ENCODE measurements around the gene PRUNE2.

- TF ChIP-seq POLR2A (IDR thresholded peaks at IDR 0.05) (no peak), CTCF (IDR thresholded peaks at IDR 0.05) (no peak)
These were observed 217.3 kb downstream of the PRUNE2 start for GRCh38 chr9:76688471-76689238.

All from breast epithelium (tissue), 3 donors.